Stimulated activated naive CD8-positive, alpha-beta T cell treated with anti-CD3 and anti-CD28 coated beads, Interleukin-15, Interleukin-2, amounts not matched to agents 100 U/mL and 50 U/mL, for 24 hours (primary cell): ENCODE measurements around the gene MCFD2.

Experiments used
- ATAC-seq: fragments of 150-1000 bp; cut with Tn5 transposase; one replicate; pipeline ENCODE4 v1.10.0; 2021
- DNase-seq: peaks from one replicate; pipeline ENCODE4 v3.0.0; 2021

Gene MCFD2

DNA sequence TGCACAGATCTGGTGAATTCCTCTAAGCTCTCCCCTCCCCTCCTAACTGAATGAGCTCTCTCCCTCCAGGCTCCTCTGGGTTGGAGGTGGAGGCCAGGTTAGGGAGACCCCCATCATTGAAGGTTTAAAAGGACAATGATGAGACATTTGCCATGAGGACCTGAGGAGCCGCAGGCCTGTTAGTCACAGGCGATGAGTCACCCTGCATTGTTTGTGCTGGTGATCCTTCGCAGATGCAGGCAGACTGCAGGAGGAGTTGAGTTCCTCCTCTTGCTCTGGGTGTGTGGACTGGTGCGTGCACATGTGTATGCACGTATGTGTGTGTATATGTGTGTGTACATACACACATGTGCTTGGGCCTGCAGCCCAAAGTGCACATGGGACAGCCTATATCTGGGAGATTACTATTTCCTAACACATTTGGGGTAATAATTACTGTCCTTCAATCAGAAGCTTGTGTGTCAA, 42.0 kb downstream of the MCFD2 start:
- DNase-seq (peak; percentile 57), ATAC-seq (peak; percentile 66)

DNA sequence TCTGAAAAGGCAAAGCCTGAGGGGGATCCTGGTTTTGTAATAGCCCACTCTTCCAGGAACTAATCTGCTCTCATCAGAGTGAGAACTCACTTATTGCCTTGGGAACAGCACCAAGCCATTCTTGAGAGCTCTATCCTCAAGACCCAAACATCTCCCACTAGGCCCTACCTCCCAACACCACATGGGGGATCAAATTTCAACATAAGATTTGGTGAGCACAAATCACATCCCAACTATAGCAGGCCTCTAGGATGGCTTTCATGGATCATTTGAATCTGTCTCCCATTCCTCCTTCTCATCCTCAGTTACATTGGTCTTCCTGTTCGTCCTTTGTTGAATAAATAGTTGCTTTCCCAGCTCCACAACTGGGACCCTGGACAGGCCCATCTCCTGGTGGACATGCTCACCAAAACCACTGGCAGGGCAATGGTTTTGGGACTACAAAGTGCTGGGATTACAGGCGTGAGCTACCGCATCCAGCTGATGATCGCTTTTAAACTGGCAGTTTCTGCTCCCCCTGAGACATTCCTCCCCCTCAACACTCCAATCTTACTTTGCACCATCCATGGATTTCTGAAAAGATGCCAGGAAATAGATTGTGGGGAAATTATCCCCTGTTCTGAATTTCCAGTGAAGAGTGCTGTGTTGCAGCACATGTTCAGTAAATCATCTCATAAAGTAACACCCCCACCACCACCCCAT, 42.6 kb downstream of the MCFD2 start:
- no peak for DNase-seq
- ATAC-seq, result no peak

DNA sequence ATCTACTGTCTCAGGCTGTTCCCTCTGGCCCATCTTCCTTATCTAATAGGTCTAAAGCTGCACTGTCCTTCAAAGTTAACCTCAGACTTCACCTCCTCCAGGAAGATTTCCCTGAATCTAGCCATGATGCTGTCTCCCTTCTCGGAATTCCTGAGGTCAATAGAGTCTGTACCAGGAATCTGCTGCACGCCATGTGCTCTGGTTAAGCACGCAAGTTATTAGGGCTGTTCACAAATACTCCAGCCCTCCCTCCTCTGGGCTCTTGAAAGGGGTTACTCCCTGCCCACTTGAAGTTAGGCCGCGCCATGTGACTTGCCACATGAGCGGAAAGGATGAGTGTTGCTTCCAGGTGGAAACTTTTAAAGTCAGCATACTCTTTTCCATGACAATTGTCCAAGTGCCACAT, 43.6 kb downstream of the MCFD2 start:
- peak; percentile 9 for DNase-seq

DNA sequence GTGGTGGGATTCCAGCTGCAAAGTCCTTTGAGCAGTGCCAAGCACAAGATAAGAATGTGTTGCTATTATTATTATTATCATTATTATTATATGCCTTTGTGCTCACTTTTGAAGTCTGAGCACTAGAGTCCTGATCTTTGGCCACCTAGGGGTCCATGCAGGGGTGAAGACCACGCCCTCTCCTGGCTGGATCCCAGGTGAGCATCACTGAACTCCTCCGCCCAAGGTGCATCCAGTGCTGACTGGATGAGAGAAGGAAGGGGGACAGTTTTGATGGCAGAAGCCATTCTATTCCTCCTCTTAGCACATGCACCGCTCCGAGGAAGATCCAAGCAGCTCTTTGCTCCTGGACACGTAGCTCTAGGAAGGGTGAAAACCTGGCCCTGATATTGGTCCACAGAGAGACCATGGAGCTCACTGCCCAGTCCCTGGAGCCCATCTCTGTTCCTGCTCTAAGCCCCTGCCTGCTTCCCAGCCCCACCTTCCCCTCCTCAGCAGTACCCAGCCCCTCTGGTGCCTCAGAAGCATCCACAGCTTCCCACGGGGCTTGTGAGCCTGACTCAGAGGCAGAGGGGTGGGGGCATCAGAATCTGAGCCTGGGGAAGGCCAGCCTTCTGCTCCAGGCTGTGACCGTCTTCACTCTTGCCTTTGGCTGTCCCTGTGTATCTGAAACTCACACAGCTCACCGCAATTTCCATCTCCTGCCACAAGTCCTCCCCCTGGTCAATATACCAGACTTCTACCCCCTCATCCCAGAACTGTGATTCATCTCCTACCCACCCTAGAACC, 45.4 kb downstream of the MCFD2 start:
- ATAC-seq, result peak; percentile 55
- DNase-seq, result peak; percentile 24

More for the DNA sequence above, 43.6 kb downstream of the MCFD2 start:
- no peak for ATAC-seq

DNA sequence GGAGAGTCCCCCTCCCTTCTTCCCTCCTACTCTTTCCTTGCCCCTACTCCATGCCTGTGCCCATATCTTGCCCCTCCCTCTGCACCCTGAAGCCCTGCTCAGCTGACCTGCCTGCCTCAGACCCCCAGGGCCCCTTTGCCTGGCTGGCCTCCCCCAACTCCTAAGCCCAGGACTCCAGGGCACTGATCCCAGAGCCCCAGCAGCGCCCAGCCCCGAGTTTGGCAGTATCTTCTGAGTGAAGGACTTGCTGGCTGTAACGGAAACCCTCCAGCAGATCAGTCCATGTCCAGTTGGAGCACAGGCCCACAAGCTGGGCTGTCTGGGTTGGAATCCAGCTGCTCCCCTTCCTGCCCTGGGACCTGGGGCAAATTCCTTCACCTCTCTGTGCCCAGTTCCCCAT, 46.0 kb downstream of the MCFD2 start:
- no peak for DNase-seq
- no peak for ATAC-seq

DNA sequence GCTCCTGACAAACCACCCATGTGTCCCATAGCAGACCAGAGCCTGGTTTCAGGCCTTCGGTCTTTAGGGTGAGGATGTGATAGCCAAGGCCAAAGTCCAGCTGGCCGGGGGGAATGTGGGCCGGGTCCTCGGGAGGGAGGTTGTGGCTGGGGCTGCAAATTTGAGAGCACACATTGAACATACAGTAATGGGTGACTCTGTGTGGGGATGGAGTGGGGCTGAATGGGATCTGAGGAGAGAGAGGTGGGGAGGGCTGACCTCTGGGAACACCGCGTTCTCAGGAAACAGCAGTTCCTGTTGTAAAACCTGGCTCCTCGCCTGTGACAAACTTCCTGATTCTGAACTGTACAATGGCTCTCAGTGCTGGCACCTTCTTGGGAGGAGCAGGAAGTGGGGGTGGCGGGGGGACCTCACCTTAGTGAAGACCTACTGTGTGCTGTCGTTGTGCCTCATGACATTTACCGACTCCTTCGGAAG, 48.8 kb downstream of the MCFD2 start:
- DNase-seq (no peak), ATAC-seq (no peak)

DNA sequence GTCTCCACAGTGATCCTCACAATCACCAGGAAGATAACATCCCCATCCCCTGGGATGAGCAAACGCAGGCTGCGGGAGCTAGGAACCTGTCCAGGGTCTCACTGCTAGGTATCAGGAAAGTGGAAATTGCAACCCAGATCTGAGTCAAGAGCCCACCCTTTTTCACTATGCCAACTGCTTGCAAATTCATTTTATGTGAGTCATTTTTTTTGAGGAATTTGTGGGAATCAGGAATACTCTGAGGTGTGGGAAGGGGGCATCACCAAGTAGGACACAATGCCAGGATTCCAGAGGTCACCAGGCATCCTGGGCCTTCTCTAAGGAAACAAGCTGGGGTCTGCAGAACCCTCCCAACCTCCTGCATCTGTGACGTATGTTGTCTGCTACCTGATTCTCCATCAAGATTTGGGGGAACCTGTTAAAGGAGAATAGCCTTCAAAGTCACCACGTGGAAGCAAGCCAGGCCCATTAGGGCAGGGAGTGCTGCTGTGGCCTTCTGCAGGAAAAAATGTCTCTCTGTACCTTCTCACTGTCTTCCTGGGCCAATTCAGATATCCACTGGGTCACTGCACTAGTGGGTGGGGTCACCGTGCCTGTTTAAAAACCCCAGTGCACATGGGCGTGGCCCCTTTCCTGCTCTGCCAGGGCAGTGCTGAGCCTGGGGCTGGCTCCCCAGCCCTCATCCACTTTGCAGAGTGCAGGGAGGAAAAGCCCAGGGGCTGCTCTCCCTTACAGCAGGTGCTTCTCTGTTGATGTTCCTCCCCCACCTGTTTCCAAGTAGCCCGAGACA, 50.2 kb downstream of the MCFD2 start:
- DNase-seq (no peak), ATAC-seq (no peak)

DNA sequence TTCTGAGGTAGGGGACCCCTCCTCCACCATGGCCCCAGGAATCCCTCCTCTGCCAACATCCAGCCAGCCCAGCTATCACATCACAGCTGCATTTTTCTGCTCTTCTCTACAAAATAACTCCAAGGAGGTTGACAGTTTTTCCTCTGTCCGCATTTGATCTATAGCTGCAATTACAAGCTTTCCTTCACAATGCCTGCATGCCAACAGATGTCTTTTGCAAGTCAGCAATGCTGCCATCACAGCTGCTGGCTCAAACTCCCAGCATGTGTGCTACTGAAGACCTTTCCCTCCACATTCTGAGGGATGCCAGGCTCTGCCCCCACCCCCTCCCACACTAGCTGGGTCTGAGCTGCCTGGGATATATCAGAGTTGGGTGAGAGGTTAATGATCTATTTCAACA, 51.7 kb downstream of the MCFD2 start:
- DNase-seq, result no peak
- ATAC-seq, result no peak

DNA sequence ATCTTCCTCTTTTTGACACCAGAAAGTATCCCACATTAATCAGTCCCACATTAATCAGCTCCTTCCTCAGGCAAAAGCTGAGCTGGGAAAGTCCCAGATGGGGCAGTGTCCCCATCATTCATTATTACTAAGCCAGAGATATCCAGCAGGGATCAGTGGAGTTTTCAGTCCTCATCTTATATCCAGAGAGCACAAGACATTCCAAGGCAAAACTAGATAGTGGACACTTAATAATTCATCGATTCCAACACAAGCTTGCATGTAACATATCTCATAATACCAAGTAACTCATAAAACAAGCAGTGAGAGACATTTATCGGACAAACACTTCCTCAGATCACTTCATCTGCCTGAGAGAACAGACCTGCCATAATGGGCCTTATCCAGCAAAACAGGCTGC, 53.1 kb downstream of the MCFD2 start:
- ATAC-seq (no peak), DNase-seq (no peak)

DNA sequence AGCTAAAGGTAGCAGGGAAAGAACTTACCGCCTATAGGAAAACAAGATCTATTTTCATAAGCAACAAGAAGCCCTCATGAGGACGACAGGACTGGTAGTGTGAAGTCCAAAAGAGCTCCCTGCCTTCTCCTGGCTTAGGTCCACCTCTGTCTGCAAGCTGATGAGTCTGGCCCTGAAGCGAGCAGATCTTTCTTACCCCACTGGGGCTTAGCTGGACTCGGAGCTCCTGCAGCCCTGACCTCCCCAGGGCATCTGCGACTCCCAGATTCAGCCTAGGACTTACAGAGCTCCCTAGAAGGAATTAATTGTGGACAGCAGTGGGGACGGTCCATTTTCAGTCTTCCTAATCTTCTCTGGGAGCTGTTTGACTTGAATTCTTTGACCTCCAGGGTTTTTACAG, 53.7 kb downstream of the MCFD2 start:
- no peak for ATAC-seq
- no peak for DNase-seq

DNA sequence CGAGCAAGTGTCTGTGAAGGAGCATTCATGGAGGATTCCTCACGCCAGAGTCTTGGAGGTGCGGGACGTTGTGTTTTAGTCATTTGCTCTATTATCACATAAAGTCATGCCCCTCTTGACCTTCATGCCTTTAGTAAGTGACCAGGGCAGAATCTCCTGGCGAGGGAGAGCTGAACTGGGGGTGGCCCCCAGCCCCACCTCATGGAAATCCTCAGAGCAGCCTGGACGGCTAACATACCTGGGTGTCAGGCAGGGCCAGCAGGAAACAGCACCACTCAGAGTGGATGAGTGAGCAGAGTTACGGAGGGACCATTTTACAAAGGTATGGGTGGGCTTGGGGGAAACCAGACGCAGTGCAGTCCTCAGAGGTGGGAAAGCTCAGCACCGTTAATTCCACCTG, 56.1 kb downstream of the MCFD2 start:
- ATAC-seq, result no peak
- no peak for DNase-seq

DNA sequence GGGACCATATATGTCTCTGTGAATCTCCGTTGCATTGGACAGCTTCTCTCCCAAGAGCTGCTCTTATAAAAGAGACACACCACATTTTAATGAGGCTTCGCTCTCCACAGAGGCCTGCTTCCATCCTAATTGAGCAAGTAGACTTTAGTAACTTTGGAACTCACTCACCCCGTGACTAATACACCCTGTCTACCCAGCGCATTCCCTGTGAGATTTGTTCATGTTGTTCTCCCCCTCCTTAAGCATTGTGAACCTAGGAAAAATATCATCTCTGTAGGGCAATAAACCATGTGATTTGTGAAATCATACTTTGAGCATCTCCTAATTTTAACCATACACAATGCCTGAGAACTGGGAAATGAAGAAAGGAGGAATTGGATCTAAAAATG, 56.9 kb downstream of the MCFD2 start:
- DNase-seq (no peak), ATAC-seq (no peak)

DNA sequence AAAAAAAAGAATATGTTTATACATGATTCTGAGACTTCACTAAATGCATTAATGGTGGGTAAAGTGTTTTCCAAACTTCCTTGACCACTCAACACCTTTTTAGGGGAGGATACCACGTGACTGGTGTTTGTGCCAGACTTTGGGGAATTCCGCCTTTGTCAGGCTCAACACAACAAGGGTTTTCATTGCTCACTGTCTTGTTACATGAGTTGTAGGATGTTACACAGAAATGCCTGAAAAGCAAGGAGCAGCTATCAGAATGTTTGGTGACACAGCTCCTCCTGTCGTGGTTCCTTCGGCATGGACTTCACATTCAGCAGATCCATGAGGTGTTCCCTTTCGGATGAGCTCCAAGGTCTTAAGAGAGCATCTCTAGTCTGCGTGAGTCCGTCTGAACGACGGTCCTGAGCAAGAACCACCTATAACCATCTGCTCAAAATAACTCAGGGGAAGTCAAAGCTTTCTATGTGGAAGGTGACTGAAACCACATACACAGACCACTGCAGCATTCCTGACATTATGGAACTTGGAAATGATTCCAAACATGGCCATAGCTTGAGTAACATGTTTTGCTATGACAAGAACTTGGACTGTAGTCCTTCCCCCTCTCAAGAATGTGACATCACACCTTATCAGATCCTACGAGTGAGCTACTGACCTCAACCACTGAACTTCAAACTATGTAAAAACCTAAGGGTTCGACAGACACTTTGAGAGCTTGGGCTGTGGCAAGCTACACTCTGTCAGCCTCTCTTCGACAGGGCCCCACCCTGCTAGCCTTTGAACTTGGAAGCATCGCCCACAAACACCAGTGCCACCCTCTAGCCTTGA, 57.5 kb downstream of the MCFD2 start:
- ATAC-seq (no peak), DNase-seq (no peak)

DNA sequence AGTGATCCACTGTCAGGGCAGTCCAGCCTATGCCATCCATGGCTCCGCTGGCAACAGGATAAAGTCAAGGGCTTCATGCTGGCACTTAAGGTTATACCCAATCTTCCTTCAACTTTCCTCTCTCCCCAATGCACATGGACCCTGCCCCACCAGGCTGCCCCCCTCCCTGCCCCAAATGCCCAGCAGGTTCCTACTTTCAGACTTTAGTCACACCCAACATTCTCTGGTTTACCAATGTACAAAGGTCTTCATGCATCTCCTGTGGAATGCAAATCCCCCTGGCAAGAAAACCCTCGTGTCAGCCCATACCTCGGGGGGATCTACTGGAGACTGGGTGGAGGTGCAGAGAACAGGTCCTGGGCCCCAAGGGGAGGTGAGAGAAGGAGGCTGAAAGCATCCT, 59.3 kb downstream of the MCFD2 start:
- ATAC-seq, result no peak

DNA sequence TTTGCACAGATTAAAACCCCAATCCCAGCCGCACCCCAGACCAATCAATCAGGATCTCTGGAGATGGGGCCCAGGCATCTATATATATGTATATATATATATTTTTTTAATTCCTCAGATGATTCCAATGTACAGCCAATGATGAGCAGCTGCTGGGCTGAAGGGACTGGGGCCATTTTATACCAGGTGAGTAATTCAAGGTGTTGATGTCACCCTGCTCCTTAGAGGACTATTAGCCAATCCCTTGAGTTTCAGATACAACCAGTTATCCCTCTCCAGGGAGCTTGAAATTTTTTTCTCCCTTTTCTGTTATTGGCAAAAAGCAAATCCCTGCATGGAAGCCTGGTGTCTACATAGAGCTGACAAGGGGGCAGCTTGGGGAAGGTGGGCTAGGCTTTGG, 59.8 kb downstream of the MCFD2 start:
- ATAC-seq (no peak), DNase-seq (no peak)

More for the DNA sequence above, 59.3 kb downstream of the MCFD2 start:
- no peak for DNase-seq

DNA sequence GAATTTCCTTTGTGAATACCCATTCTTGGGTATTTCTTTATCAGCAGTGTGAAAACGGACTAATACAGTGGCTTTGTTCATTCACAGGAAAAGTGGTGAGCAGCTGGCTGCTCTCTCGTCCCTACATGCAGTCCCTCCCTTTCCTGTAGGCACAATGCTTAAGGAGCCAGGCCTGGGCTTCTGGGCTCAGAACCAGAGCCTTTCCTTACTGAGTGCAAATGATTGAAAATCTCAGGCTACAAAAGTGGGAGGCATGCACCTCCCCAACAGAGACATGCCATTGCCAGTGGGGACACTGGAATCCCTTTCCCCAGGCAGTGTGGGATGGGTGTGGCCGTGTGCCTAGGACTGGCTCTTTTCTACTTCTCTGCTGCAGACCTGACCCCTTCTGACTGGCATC, 61.3 kb downstream of the MCFD2 start:
- ATAC-seq, result no peak

DNA sequence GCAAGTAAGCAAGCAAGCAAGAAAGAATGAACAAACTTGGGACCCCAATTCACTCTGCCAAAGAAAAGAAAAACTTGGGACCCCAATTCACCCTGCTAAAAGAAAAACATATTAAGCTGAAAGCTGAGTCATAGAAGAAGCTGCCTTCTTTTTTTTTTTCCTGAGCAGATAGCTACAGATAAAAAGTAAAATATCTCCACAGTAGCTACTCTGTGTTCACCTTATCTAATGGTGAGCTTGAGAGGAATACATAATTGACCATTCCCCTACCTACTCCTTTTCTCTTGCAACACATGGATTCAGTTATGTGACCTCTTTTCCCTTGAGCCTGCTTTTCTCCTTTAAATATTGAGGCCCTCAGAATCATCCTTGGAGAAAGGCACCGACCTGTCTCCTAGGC, 63.0 kb downstream of the MCFD2 start:
- ATAC-seq (no peak), DNase-seq (no peak)

More for the DNA sequence above, 61.3 kb downstream of the MCFD2 start:
- DNase-seq, result no peak

DNA sequence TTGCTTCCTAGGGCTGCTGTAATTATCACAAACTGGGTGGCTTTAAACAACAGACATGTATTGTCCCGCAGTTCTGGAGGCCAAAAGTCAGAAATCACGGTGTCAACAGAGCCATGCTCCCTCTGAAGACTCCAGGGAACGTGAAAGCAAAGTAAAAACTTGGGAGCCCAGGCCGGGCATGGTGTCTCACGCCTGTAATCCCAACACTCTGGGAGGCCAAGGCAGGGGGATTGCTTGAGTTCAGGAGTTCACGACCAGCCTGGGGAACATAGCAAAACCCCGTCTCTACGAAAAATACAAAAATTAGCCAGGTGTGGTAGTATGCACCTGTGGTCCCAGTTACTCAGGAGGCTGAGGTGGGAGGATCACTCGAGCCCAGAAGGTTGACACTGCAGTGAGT, 63.5 kb downstream of the MCFD2 start:
- DNase-seq, result no peak
- no peak for ATAC-seq
